GM12878 (cell line): ENCODE data around the gene KLHL26. TPM values are rescaled to one million over a fixed set of nuclear protein-coding genes. Genes with fewer than 3 reads are reported as not detected.

Experiments
- BMI1 ChIP-seq: fragments of 450-650 bp; IDR thresholded peaks from 2 replicates; pipeline ENCODE4 v1.6.1; 2016; ENCODE audit warnings: mild to moderate bottlenecking, moderate library complexity, borderline replicate concordance
- FOXK2 ChIP-seq: fragments of 450-650 bp; IDR thresholded peaks from 2 replicates; pipeline ENCODE4 v1.6.1; 2017; ENCODE audit warnings: mild to moderate bottlenecking, moderate library complexity
- GABPA ChIP-seq: IDR thresholded peaks from 2 replicates; pipeline ENCODE4 v1.6.1; 2014; ENCODE audit warnings: antibody characterized with exemption, low read depth, mild to moderate bottlenecking, inconsistent platforms
- MXI1 ChIP-seq: fragments of 150-350 bp; IDR thresholded peaks from 2 replicates; pipeline ENCODE4 v1.6.1; 2011; ENCODE audit warnings: low read depth, mild to moderate bottlenecking, inconsistent platforms, low read length, improper control_type of control experiment
- NFXL1 ChIP-seq: fragments of 450-650 bp; IDR thresholded peaks from 2 replicates; pipeline ENCODE4 v1.6.1; 2017; ENCODE audit warnings: antibody characterized with exemption, mild to moderate bottlenecking, borderline replicate concordance
- NFYA ChIP-seq: IDR thresholded peaks from 2 replicates; pipeline ENCODE4 v1.6.1; 2011; ENCODE audit warnings: low read depth, mild to moderate bottlenecking, low read length, improper control_type of control experiment, borderline replicate concordance
- polyA plus RNA-seq, 11 experiments: library from polyadenylated mRNA; depleted of rRNA in 4 of 11; unstranded in 6 of 11; stranded (reverse) in 5 of 11; fragments of >200 nt; fragmentation: Nextera tagmentation in 4 of 11; fragmentation: Illumina TruSeq in 1 of 11; extraction: Ambion mirVana in 4 of 11; extraction: Trizol in 1 of 11; gene quantifications; 1 replicate in 1 of 11; 2 replicates in 10 of 11; pipeline versions ENCODE4 v1.2.1 to v1.2.3, GENCODE V29; 2011 to 2016; ENCODE audit warnings: inconsistent platforms in 2 of 11, missing spikeins in 2 of 11, low read depth in 1 of 11
- total RNA-seq, 4 experiments: library from RNA; depleted of rRNA in 3 of 4; stranded (reverse); fragments of >200 nt in 3 of 4; fragmentation: Illumina TruSeq in 1 of 4; extraction: Trizol in 1 of 4; gene quantifications; 2 replicates each; pipeline versions ENCODE4 v1.2.1 to v1.2.3, GENCODE V29; 2013 to 2021
- TF ChIP-seq, protein P1 (sequence below): IDR thresholded peaks from 2 replicates; pipeline ENCODE4 v1.6.1; 2012; ENCODE audit warnings: mild to moderate bottlenecking, low read depth, low read length
- TF ChIP-seq, protein P2 (sequence below), 3 experiments: IDR thresholded peaks in 2 of 3; conservative IDR thresholded peaks in 1 of 3; 2 replicates each; pipeline ENCODE4 v1.5.1; 2011; ENCODE audit warnings: low read depth in 3 of 3, low read length in 3 of 3, mild to moderate bottlenecking in 3 of 3, control low read depth in 2 of 3, moderate library complexity in 2 of 3, inconsistent platforms in 1 of 3, mixed read lengths in 1 of 3; ENCODE audit not compliant: control insufficient read depth in 2 of 3, insufficient read depth in 1 of 3; ENCODE audit errors: extremely low read depth in 1 of 3
- TF ChIP-seq, protein P3 (sequence below): fragments of 150-350 bp; IDR thresholded peaks from 2 replicates; pipeline ENCODE4 v1.6.1; 2016; ENCODE audit warnings: low read depth, low read length

Gene KLHL26
- total and polyA plus RNA-seq, 10 of the 15 experiments (the other 5 are each of a cell fraction or from before 2014, with no cell fraction given): 0.18 to 14.6 (median 2.9) TPM

DNA sequence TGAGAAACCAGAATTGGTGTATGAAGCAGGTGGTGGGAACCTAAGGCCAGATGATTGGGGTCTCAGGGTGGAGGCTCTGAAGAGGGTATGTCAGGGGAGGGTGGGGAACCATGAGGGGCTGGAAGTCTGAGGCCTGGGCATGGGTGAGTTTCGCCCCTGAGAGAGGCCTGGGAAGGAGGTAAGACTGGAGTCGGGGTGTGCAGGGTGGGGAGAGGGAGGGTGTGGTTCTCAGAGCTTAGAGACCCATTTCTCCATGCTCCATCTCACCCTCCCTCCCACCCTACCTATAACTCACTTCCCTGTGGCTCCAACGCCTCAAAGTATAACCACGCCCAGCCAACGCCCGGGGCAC lies 1.0 kb upstream of the KLHL26 start (continued):
- TF ChIP-seq MXI1 (no peak), FOXK2 (no peak), GABPA (no peak), NFYA (no peak), BMI1 (no peak), NFXL1 (no peak)
- TF ChIP-seq, protein P1, sequence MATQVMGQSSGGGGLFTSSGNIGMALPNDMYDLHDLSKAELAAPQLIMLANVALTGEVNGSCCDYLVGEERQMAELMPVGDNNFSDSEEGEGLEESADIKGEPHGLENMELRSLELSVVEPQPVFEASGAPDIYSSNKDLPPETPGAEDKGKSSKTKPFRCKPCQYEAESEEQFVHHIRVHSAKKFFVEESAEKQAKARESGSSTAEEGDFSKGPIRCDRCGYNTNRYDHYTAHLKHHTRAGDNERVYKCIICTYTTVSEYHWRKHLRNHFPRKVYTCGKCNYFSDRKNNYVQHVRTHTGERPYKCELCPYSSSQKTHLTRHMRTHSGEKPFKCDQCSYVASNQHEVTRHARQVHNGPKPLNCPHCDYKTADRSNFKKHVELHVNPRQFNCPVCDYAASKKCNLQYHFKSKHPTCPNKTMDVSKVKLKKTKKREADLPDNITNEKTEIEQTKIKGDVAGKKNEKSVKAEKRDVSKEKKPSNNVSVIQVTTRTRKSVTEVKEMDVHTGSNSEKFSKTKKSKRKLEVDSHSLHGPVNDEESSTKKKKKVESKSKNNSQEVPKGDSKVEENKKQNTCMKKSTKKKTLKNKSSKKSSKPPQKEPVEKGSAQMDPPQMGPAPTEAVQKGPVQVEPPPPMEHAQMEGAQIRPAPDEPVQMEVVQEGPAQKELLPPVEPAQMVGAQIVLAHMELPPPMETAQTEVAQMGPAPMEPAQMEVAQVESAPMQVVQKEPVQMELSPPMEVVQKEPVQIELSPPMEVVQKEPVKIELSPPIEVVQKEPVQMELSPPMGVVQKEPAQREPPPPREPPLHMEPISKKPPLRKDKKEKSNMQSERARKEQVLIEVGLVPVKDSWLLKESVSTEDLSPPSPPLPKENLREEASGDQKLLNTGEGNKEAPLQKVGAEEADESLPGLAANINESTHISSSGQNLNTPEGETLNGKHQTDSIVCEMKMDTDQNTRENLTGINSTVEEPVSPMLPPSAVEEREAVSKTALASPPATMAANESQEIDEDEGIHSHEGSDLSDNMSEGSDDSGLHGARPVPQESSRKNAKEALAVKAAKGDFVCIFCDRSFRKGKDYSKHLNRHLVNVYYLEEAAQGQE: no peak
- TF ChIP-seq, protein P2, sequence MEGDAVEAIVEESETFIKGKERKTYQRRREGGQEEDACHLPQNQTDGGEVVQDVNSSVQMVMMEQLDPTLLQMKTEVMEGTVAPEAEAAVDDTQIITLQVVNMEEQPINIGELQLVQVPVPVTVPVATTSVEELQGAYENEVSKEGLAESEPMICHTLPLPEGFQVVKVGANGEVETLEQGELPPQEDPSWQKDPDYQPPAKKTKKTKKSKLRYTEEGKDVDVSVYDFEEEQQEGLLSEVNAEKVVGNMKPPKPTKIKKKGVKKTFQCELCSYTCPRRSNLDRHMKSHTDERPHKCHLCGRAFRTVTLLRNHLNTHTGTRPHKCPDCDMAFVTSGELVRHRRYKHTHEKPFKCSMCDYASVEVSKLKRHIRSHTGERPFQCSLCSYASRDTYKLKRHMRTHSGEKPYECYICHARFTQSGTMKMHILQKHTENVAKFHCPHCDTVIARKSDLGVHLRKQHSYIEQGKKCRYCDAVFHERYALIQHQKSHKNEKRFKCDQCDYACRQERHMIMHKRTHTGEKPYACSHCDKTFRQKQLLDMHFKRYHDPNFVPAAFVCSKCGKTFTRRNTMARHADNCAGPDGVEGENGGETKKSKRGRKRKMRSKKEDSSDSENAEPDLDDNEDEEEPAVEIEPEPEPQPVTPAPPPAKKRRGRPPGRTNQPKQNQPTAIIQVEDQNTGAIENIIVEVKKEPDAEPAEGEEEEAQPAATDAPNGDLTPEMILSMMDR (IDR thresholded peaks at IDR 0.05 in 2 of 3, conservative IDR thresholded peaks at IDR 0.05 in 1 of 3; ENCODE audit: control insufficient read depth in 2 of 3, extremely low read depth in 1 of 3, insufficient read depth in 1 of 3, low read depth in 3 of 3, low read length in 3 of 3): no peak
- TF ChIP-seq, protein P3, sequence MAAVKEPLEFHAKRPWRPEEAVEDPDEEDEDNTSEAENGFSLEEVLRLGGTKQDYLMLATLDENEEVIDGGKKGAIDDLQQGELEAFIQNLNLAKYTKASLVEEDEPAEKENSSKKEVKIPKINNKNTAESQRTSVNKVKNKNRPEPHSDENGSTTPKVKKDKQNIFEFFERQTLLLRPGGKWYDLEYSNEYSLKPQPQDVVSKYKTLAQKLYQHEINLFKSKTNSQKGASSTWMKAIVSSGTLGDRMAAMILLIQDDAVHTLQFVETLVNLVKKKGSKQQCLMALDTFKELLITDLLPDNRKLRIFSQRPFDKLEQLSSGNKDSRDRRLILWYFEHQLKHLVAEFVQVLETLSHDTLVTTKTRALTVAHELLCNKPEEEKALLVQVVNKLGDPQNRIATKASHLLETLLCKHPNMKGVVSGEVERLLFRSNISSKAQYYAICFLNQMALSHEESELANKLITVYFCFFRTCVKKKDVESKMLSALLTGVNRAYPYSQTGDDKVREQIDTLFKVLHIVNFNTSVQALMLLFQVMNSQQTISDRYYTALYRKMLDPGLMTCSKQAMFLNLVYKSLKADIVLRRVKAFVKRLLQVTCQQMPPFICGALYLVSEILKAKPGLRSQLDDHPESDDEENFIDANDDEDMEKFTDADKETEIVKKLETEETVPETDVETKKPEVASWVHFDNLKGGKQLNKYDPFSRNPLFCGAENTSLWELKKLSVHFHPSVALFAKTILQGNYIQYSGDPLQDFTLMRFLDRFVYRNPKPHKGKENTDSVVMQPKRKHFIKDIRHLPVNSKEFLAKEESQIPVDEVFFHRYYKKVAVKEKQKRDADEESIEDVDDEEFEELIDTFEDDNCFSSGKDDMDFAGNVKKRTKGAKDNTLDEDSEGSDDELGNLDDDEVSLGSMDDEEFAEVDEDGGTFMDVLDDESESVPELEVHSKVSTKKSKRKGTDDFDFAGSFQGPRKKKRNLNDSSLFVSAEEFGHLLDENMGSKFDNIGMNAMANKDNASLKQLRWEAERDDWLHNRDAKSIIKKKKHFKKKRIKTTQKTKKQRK: no peak
